NCI-H524 (cell line): ENCODE measurements around the gene ZNF239.
"Not testable (repeated sequence)": the region's sequence is repeated elsewhere in the genome, so short reads cannot be mapped to it uniquely, and the experiment has no call there.

Experiments used
- DNase-seq, 2 experiments: peaks; one replicate each; lab custom pipeline; 2025; lab: John Stamatoyannopoulos, UW

The ZNF239 gene

GRCh38 chr10:43574001-43574892, at the start of gene ZNF239:
Gene ZNF239 (minus strand): TSS chr10:43574616. CDS start chr10:43558079, 16,537 bp downstream.
- DNase-seq = peak; percentile 23 to 60

- no peak for DNase-seq
Observed at GRCh38 chr10:43623351-43623750, 48.9 kb upstream of the ZNF239 start.

GRCh38 chr10:43622038-43622437, 47.6 kb upstream of the ZNF239 start:
- no peak for DNase-seq

GRCh38 chr10:43619368-43619767, 45.0 kb upstream of the ZNF239 start:
- DNase-seq = no peak

DNA sequence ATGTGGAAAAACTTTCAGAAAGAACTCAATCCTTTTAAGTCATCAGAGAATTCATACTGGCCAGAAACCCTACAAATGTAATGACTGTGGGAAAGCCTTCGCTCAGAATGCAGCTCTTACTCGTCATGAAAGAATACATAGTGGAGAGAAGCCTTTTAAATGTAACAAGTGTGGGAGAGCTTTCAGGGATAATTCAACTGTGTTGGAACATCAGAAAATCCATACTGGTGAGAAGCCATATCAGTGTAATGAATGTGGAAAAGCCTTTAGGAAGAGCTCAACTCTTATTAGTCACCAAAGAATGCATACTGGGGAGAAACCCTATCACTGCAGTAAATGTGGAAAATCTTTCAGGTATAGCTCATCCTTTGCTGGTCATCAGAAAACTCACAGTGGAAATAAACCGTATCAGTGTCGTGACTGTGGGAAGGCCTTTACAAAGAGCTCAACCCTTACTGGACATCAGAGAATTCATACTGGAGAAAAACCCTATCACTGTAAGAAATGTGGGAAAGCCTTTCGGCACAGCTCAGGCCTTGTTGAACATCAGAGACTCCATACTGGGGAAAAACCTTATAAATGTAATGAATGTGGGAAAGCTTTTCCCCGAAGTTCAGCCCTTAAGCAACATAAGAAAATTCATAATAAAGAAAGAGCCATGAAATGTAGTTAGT, 42.4 kb upstream of the ZNF239 start:
- DNase-seq = no peak

GRCh38 chr10:43610636-43611035, 36.2 kb upstream of the ZNF239 start:
- DNase-seq = no peak

DNA sequence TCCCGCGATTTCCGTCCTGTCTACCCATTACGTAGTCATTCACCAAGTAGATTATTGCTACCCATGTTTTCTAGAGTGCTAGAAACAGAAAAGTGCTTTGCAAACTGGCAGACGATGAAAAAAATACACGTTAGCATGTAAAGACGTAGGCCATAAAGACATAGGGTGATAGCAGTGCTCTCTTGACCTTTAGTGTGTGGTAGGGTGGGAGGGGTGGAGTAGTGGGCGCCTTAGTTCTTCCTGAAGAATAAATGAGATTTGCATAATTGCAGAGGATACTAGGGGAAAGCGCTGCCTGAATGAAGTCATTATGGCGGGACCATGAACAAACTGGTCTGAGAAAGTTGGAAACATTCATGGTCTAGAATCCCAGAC, 32.8 kb upstream of the ZNF239 start:
- no peak for DNase-seq

DNA sequence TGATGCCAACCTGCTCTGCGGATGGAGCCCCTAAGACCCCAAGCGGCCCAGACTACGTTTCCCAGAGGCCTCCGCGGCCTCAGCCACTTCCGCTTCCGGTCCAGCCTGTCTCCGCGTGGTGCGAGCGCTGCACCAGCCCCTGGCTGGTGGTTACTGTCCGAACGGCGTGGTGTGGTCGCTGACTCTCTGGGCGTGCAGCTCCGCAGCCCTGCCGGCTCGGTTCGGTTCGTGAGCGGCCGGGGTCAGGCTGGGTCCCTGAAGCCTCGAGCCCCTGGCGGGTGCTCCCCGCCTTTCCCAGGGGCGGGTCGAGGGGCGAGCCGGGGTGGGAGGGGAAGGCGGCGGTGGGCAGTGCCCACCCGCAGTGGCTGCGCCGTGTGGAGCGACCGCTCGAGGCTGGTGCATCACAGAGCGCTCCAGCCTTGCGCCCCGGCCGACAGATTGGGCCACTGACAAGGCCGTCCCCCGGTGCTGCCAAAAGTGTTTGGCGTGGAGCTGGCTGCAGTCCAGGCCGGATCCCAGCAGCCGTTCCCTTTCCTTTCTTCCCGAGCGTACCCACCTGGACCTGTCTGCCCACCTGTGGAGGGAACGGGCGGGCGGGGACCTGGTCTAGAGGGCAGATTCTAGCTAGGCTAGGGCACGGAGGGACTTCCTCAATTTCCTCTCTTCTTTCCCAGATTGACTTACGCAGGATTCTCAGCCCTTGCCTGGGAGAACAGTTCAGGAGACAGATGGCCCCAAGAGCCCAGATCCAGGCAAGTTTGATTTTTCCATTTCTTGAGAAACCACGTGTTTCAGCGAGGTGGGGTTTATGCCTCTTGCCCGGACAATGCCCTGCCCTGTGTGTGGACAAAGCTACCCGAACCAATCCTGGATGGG, 32.1 kb upstream of the ZNF239 start, which contains the start of gene ZNF485:
ZNF485 (plus strand) TSS at position 116 of the 876 bp plus-strand sequence; CDS start at position 729, 613 bp downstream.
- peak in 1 of 2 experiments; percentile 19 for DNase-seq

GRCh38 chr10:43605850-43606322, 31.5 kb upstream of the ZNF239 start:
- DNase-seq = no peak

- DNase-seq = not testable (repeated sequence)
Observed at GRCh38 chr10:43601576-43601975, 27.2 kb upstream of the ZNF239 start.

GRCh38 chr10:43599333-43599732, 24.9 kb upstream of the ZNF239 start:
- DNase-seq = no peak

DNA sequence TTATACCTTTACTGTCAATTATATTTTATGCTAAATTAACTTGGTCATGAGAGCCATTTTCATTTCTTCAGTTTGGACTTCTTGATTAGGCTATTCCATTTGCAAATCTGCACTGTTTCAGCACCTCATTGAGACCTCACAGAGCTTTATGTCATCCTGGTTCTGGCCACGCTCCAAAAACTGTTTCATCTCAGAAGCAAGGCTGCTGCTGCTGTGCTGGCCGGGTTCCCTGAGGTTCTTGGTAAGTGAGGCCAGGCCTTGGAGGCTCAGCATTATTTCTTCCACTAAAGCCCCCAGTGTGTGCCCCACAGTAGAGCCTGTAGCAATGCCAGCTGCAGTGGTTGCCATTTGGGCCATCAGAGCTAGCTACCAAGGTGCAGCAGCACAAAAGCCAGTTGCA, 24.0 kb upstream of the ZNF239 start:
- DNase-seq = no peak

DNA sequence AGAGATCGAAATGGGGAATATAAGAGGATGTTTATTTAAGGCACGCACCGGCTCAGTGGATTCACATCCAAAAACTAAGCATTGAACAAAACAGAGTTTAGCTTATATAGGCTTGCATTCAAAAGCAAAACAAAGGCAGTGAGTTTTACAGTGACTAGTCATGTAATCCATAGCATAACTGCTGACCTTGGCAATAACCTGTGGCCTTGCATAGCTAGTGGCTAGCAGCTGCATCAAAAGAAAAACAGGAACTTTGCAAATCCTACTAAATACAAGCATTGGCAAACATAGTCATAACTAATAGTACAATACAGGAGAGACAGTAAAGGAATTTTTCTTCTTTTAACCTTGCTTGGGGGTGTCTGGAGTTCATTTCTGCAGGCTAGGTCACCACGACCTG, 22.1 kb upstream of the ZNF239 start:
- DNase-seq = no peak

GRCh38 chr10:43595739-43596298, 21.4 kb upstream of the ZNF239 start:
- DNase-seq = no peak

GRCh38 chr10:43594944-43595589, 20.7 kb upstream of the ZNF239 start:
- DNase-seq = no peak

- DNase-seq = no peak
Observed at GRCh38 chr10:43591303-43591904, 17.0 kb upstream of the ZNF239 start.

DNA sequence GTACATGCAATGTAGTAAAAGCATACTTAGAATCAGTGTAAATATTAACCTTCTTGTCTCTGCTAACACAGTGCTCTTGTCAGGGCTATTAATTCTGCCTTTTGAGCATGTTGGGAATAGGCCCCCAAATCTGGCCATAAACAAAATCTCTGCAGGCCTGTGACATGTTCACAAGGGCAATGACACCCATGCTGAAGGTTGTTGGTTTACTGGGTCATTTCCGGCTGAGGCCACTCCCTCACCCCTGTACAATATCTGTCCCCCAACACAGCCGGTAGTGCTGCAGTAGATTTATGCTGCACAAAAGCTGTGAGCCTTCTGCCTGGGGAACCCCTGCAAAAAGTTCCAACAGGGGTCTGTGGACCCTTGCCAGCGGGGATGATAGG, 12.3 kb upstream of the ZNF239 start:
- not testable (repeated sequence) for DNase-seq

DNA sequence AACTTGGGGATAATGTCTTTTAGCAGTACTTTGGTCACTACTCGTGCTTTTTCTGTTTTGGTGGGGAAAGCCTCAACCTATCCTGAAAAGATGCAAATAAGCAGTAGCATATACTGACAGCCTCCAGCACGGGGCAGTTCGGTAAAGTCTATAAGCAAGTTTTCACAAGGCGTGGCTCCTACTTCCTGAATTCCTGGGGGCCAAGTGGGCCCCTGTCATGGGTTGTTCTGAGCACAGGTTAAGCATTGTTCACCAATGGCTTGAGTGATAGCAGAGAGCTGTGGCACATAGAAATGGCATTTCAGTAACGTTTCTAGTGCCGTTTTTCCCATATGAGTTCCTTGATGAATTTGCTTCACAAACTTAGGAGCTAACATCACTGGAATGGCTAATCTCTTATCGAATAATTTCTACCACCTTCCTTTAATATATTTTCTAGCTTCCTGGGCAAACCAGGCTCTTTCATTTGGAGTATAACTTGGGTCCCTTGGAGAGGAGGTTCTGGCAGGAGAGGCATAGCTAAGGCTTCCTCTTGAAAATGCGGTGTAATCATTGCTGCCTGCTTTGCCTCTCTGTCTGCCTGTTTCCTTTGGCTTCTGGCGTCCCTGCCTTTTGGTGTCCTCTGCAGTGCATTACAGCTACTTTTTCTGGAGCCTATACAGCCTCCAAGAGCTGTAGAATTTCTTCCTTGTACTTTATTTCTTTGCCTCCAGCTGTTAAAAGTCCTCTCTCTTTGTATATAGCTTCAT, 11.7 kb upstream of the ZNF239 start:
- no peak for DNase-seq

- DNase-seq = no peak
Observed at GRCh38 chr10:43585046-43585445, 10.6 kb upstream of the ZNF239 start.

- DNase-seq = no peak
Observed at GRCh38 chr10:43584051-43584450, 9.6 kb upstream of the ZNF239 start.
